Keratinocyte (primary cell): ENCODE results near the gene KLRC4.

Experiments
- EZH2 ChIP-seq: IDR thresholded peaks from one replicate; pipeline ENCODE4 v1.6.1; 2012; ENCODE audit warnings: inconsistent platforms, mild to moderate bottlenecking, low read length, moderate library complexity
- TF ChIP-seq, protein P1 (sequence below), 3 experiments: IDR thresholded peaks in 1 of 3; conservative IDR thresholded peaks in 1 of 3; optimal IDR thresholded peaks in 1 of 3; 2 replicates in 2 of 3; 3 replicates in 1 of 3; pipeline versions ENCODE3 to v1.5.1; 2011; ENCODE audit warnings: low read length in 3 of 3, mild to moderate bottlenecking in 3 of 3, moderate library complexity in 2 of 3, control low read depth in 1 of 3, inconsistent platforms in 1 of 3; ENCODE audit not compliant: insufficient read depth in 2 of 3; ENCODE audit errors: extremely low read depth in 1 of 3

DNA sequence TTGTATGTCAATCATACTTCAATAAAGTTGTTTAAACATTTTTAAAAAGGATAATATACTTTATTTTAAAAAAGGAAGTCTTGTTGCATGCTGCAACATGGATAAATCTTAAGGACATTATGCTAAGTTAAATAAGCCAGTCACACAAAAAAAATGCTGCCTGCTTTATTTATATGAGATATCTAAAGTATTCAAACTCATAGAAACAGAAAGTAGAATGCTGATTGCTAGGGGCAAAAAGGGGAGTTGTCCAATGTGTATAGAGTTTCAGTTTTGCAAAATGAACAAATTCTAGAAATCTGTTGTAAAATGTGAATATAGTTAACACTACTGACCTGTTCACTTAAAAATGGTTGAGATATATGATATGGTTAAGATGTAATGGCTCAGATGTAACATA is 8.7 kb downstream of the KLRC4 start:
- TF ChIP-seq, protein P1, sequence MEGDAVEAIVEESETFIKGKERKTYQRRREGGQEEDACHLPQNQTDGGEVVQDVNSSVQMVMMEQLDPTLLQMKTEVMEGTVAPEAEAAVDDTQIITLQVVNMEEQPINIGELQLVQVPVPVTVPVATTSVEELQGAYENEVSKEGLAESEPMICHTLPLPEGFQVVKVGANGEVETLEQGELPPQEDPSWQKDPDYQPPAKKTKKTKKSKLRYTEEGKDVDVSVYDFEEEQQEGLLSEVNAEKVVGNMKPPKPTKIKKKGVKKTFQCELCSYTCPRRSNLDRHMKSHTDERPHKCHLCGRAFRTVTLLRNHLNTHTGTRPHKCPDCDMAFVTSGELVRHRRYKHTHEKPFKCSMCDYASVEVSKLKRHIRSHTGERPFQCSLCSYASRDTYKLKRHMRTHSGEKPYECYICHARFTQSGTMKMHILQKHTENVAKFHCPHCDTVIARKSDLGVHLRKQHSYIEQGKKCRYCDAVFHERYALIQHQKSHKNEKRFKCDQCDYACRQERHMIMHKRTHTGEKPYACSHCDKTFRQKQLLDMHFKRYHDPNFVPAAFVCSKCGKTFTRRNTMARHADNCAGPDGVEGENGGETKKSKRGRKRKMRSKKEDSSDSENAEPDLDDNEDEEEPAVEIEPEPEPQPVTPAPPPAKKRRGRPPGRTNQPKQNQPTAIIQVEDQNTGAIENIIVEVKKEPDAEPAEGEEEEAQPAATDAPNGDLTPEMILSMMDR (optimal IDR thresholded peaks at IDR 0.05 in 1 of 3, IDR thresholded peaks at IDR 0.05 in 1 of 3, conservative IDR thresholded peaks at IDR 0.05 in 1 of 3; ENCODE audit: extremely low read depth in 1 of 3, insufficient read depth in 2 of 3, low read length in 3 of 3): no peak
- no peak for TF ChIP-seq EZH2
